ENCODE results near the gene ZNF689. TPM values are rescaled to one million over a fixed set of nuclear protein-coding genes. Genes with fewer than 3 reads are reported as not detected.

ZNF689 gene
- total RNA-seq, 1 experiment from 2014 or later: 21.1 TPM

- H2BK12ac ChIP-seq (ENCODE audit: insufficient read length, low read depth, low read length): no peak within 1 kb of the TSS
- H3T11ph ChIP-seq (ENCODE audit: low read length): no peak within 1 kb of the TSS
- H4K8ac ChIP-seq (replicated peaks; ENCODE audit: insufficient read length, low read depth, low read length): no peak within 1 kb of the TSS
- H3K23ac ChIP-seq (ENCODE audit: insufficient read length, low read depth, low read length): no peak within 1 kb of the TSS
- H3K4me1 Mint-ChIP-seq: peaks cover 7 to 10% of the 10 kb centered on the region in 2 experiments
- no peaks in the 10 kb centered on the region for H4K20me1 ChIP-seq (ENCODE audit: control insufficient read depth, insufficient read depth, insufficient read length)
- TF ChIP-seq CTCF (conservative IDR thresholded peaks at IDR 0.05): no peak; the same call in 2 of the 3 replicates
- H3K4me1 ChIP-seq (ENCODE audit: insufficient read depth, low read length): no peaks in the 10 kb centered on the region; the same call in 1 of the 2 replicates
- H2BK15ac ChIP-seq (ENCODE audit: low read depth, low read length): no peak within 1 kb of the TSS
- peak; percentile 99 for DNase-seq
- no peak within 1 kb of the TSS for H4K5ac ChIP-seq (ENCODE audit: insufficient read length, low read depth, low read length)
- no peaks in the 10 kb centered on the region for H3K27me3 Mint-ChIP-seq (ENCODE audit: low read depth)
- H3K9ac ChIP-seq (ENCODE audit: extremely low read depth, insufficient read length, low read length): peak within 1 kb of the TSS; percentile 74
- peak within 1 kb of the TSS; percentile 72 to 83 for H3K4me3 Mint-ChIP-seq
- H3K18ac ChIP-seq (ENCODE audit: insufficient read length, low read depth, low read length): peak within 1 kb of the TSS; percentile 65
- peaks cover 16 to 51% (median 40%) of the 10 kb centered on the region in 3 experiments; a peak in 6 of 7 replicates for H3K36me3 Mint-ChIP-seq (ENCODE audit: insufficient read depth in 1 of 3, low read depth in 3 of 3)
- H3K9me3 Mint-ChIP-seq: no peaks in the 10 kb centered on the region
- no peaks in the 10 kb centered on the region for H3K9me3 ChIP-seq (ENCODE audit: control insufficient read depth, low read depth, low read length)
- H3K4me2 ChIP-seq (ENCODE audit: insufficient read depth, insufficient read length, low read length): peak within 1 kb of the TSS; percentile 78
- H3K27ac Mint-ChIP-seq: peak within 1 kb of the TSS; percentile 51 to 87 (median 77); a peak in 6 of 7 replicates
- no peak within 1 kb of the TSS for H2BK5ac ChIP-seq (ENCODE audit: insufficient read length, low read length)
- no peak within 1 kb of the TSS for H2BK20ac ChIP-seq (ENCODE audit: low read depth, low read length, poor library complexity, severe bottlenecking)
- H3K79me2 ChIP-seq (ENCODE audit: insufficient read depth, low read length): no peaks in the 10 kb centered on the region
- H2BK120ac ChIP-seq (ENCODE audit: low read depth, low read length, poor library complexity, severe bottlenecking): peak within 1 kb of the TSS; percentile 56
- H3K27me3 ChIP-seq (ENCODE audit: insufficient read depth, low read length): no peaks in the 10 kb centered on the region
- H2AFZ ChIP-seq (ENCODE audit: low read length): no peak within 1 kb of the TSS
- no peak within 1 kb of the TSS for H3K27ac ChIP-seq (ENCODE audit: insufficient read length, low read depth, low read length)
- H3K56ac ChIP-seq (ENCODE audit: insufficient read length, low read depth, low read length): no peak within 1 kb of the TSS
- no peak within 1 kb of the TSS for H2AK5ac ChIP-seq (ENCODE audit: insufficient read length, low read length)
- peak within 1 kb of the TSS; percentile 51; the same call in 1 of the 2 replicates for H3K4ac ChIP-seq (ENCODE audit: low read depth, low read length)
- no peaks in the 10 kb centered on the region for H3K79me1 ChIP-seq (ENCODE audit: insufficient read depth, low read depth, low read length, poor library complexity, severe bottlenecking)
- H3K14ac ChIP-seq (ENCODE audit: insufficient read depth, low read length): peak within 1 kb of the TSS; percentile 90
- H3K23me2 ChIP-seq (ENCODE audit: insufficient read length, low read depth, low read length, poor library complexity, severe bottlenecking): peaks cover 7% of the 10 kb centered on the region
- H4K91ac ChIP-seq (ENCODE audit: insufficient read length, low read depth, low read length): no peak within 1 kb of the TSS
- WGBS (ENCODE audit: extremely low coverage, insufficient read length, low lambda C conversion rate): no CpG with 5 or more reads among the region's 50 CpGs
Observed at GRCh38 chr16:30585400-30586191, 24.6 kb downstream of the ZNF689 start, which contains the start of gene ZNF785. TSS of gene ZNF785 (minus strand) at chr16:30585697. CDS start at chr16:30585611, 86 bp downstream.

All from H9 (cell line).